HG02642 (cell line): ENCODE data around the gene STX18.

ENCODE experiments used
- ATAC-seq: cut with Tn5 transposase; IDR thresholded peaks from one replicate; pipeline ENCODE4 v1.9.1; 2021; ENCODE audit warnings: mild to moderate bottlenecking; ENCODE audit not compliant: unreplicated experiment, poor library complexity

The STX18 gene

GRCh38 chr4:4408576-4409335, 133.1 kb downstream of the STX18 start:
- no peak for ATAC-seq

GRCh38 chr4:4408132-4408523, 133.7 kb downstream of the STX18 start:
- ATAC-seq = no peak

- no peak for ATAC-seq
These were observed 134.3 kb downstream of the STX18 start for GRCh38 chr4:4407299-4408131.

- no peak for ATAC-seq
These were observed 135.2 kb downstream of the STX18 start for GRCh38 chr4:4406455-4407298.

- ATAC-seq = no peak
These were observed 136.4 kb downstream of the STX18 start for GRCh38 chr4:4405358-4405962.

GRCh38 chr4:4402966-4403365, 138.9 kb downstream of the STX18 start:
- no peak for ATAC-seq

GRCh38 chr4:4401036-4401435, 140.8 kb downstream of the STX18 start:
- no peak for ATAC-seq

GRCh38 chr4:4398430-4398829, 143.4 kb downstream of the STX18 start:
- no peak for ATAC-seq

GRCh38 chr4:4397441-4397819, 144.4 kb downstream of the STX18 start:
- ATAC-seq = no peak

GRCh38 chr4:4396628-4397440, 145.0 kb downstream of the STX18 start:
- ATAC-seq = no peak

- peak; percentile 74 for ATAC-seq
These were observed 145.8 kb downstream of the STX18 start for GRCh38 chr4:4395849-4396627.

GRCh38 chr4:4395371-4395770, 146.5 kb downstream of the STX18 start:
- ATAC-seq = no peak

GRCh38 chr4:4394644-4395043, 147.2 kb downstream of the STX18 start:
- ATAC-seq = no peak

- no peak for ATAC-seq
These were observed 149.2 kb downstream of the STX18 start for GRCh38 chr4:4392501-4393183.

GRCh38 chr4:4391866-4392265, 150.0 kb downstream of the STX18 start:
- no peak for ATAC-seq

GRCh38 chr4:4390515-4391240, 151.2 kb downstream of the STX18 start:
- no peak for ATAC-seq

- no peak for ATAC-seq
These were observed 151.8 kb downstream of the STX18 start for GRCh38 chr4:4390046-4390445.
